ENCODE data around the gene ASPA. TPM values are rescaled to one million over a fixed set of nuclear protein-coding genes. Genes with fewer than 3 reads are reported as not detected.

ASPA gene
- total and polyA plus RNA-seq, 7 experiments from 2014 or later: not detected

- Histone ChIP-seq H3K27ac (ENCODE audit: low read depth, low read length) (no peak overlapping the region), H3K9me3 (ENCODE audit: control insufficient read depth in 2 of 3, low read length in 3 of 3) (no peaks in the 10 kb centered on the region), H3K4me3 (ENCODE audit: low read length) (no peak overlapping the region), H3K4me1 (ENCODE audit: control insufficient read depth in 2 of 2, insufficient read depth in 2 of 2, low read length in 2 of 2) (no peaks in the 10 kb centered on the region), H3K27me3 (ENCODE audit: control insufficient read depth in 2 of 2, insufficient read depth in 2 of 2, low read length in 2 of 2) (no peaks in the 10 kb centered on the region), H3K36me3 (ENCODE audit: control insufficient read depth in 2 of 3, insufficient read depth in 3 of 3, low read length in 3 of 3) (no peaks in the 10 kb centered on the region)
- POLR2A ChIA-PET: interaction anchor here (0.5 kb wide), 1 partner anchor 29 kb away, joined by 3 read pairs; no protein-coding TSS in a partner anchor
- Mint-ChIP-seq H3K4me3 (no peak overlapping the region), H3K4me1 (no peaks in the 10 kb centered on the region), H3K9me3 (peaks cover 0 to 3% (median 0%) of the 10 kb centered on the region in 11 donors), H3K36me3 (peaks cover 0 to 5% (median 0%) of the 10 kb centered on the region in 5 donors), H3K27me3 (peaks cover 0 to 4% (median 0%) of the 10 kb centered on the region in 5 donors), H3K27ac (no peak overlapping the region)
- no peak for DNase-seq
- CTCF ChIA-PET: no interaction called here
- ATAC-seq: no peak
- intact Hi-C loops (cut with micrococcal nuclease): no loop called here
Observed at GRCh38 chr17:3526491-3526890, 50.7 kb downstream of the ASPA start.

- Mint-ChIP-seq H3K4me3 (no peak overlapping the region), H3K27me3 (peaks cover 0 to 4% (median 0%) of the 10 kb centered on the region in 5 donors), H3K27ac (no peak overlapping the region), H3K4me1 (no peaks in the 10 kb centered on the region), H3K9me3 (peaks cover 0 to 3% (median 0%) of the 10 kb centered on the region in 11 donors), H3K36me3 (peaks cover 0 to 5% (median 0%) of the 10 kb centered on the region in 5 donors)
- intact Hi-C loops (cut with micrococcal nuclease): no loop called here
- Histone ChIP-seq H3K4me3 (ENCODE audit: low read length) (no peak overlapping the region), H3K36me3 (ENCODE audit: control insufficient read depth in 2 of 3, insufficient read depth in 3 of 3, low read length in 3 of 3) (no peaks in the 10 kb centered on the region), H3K27ac (ENCODE audit: low read depth, low read length) (no peak overlapping the region), H3K9me3 (ENCODE audit: control insufficient read depth in 2 of 3, low read length in 3 of 3) (no peaks in the 10 kb centered on the region), H3K4me1 (ENCODE audit: control insufficient read depth in 2 of 2, insufficient read depth in 2 of 2, low read length in 2 of 2) (no peaks in the 10 kb centered on the region), H3K27me3 (ENCODE audit: control insufficient read depth in 2 of 2, insufficient read depth in 2 of 2, low read length in 2 of 2) (no peaks in the 10 kb centered on the region)
- DNase-seq: no peak
- ATAC-seq: no peak
- CTCF ChIA-PET: no interaction called here
- POLR2A ChIA-PET: interaction anchor here (0.5 kb wide), 1 partner anchor 29 kb away, joined by 3 read pairs; no protein-coding TSS in a partner anchor
Observed at GRCh38 chr17:3526971-3527370, 51.2 kb downstream of the ASPA start.

- ATAC-seq (no peak), DNase-seq (no peak)
- H3K9me3 Mint-ChIP-seq: peaks cover 0 to 3% (median 0%) of the 10 kb centered on the region in 11 donors
- H3K27me3 Mint-ChIP-seq: peaks cover 0 to 4% (median 0%) of the 10 kb centered on the region in 5 donors
- peaks cover 0 to 5% (median 0%) of the 10 kb centered on the region in 5 donors for H3K36me3 Mint-ChIP-seq
- CTCF ChIA-PET: no interaction called here
- H3K4me3 Mint-ChIP-seq: peak overlapping the region in 1 of 10 donors; percentile 8
- Histone ChIP-seq H3K4me3 (ENCODE audit: low read length) (no peak overlapping the region), H3K9me3 (ENCODE audit: control insufficient read depth in 2 of 3, low read length in 3 of 3) (no peaks in the 10 kb centered on the region), H3K27ac (ENCODE audit: low read depth, low read length) (no peak overlapping the region), H3K36me3 (ENCODE audit: control insufficient read depth in 2 of 3, insufficient read depth in 3 of 3, low read length in 3 of 3) (no peaks in the 10 kb centered on the region), H3K27me3 (ENCODE audit: control insufficient read depth in 2 of 2, insufficient read depth in 2 of 2, low read length in 2 of 2) (no peaks in the 10 kb centered on the region), H3K4me1 (ENCODE audit: control insufficient read depth in 2 of 2, insufficient read depth in 2 of 2, low read length in 2 of 2) (no peaks in the 10 kb centered on the region)
- POLR2A ChIA-PET: no interaction called here
- H3K27ac Mint-ChIP-seq: no peak overlapping the region
- intact Hi-C loops (cut with micrococcal nuclease): no loop called here
- no peaks in the 10 kb centered on the region for H3K4me1 Mint-ChIP-seq
Observed at GRCh38 chr17:3527468-3527867, 51.7 kb downstream of the ASPA start.

- no peaks in the 10 kb centered on the region for H3K9me3 ChIP-seq (ENCODE audit: control insufficient read depth in 2 of 3, low read length in 3 of 3)
- Mint-ChIP-seq H3K27ac (peak overlapping the region in 1 of 9 donors; percentile 65), H3K4me1 (no peaks in the 10 kb centered on the region), H3K27me3 (peaks cover 0 to 4% (median 0%) of the 10 kb centered on the region in 5 donors), H3K36me3 (peaks cover 0 to 5% (median 0%) of the 10 kb centered on the region in 5 donors), H3K4me3 (peak overlapping the region in 1 of 10 donors; percentile 8), H3K9me3 (peaks cover 0 to 3% (median 0%) of the 10 kb centered on the region in 11 donors)
- CTCF ChIA-PET: no interaction called here
- H3K4me3 ChIP-seq (ENCODE audit: low read length): no peak overlapping the region
- no peaks in the 10 kb centered on the region for H3K27me3 ChIP-seq (ENCODE audit: control insufficient read depth in 2 of 2, insufficient read depth in 2 of 2, low read length in 2 of 2)
- no peak for ATAC-seq
- H3K27ac ChIP-seq (ENCODE audit: low read depth, low read length): no peak overlapping the region
- no peak for DNase-seq
- no peaks in the 10 kb centered on the region for H3K4me1 ChIP-seq (ENCODE audit: control insufficient read depth in 2 of 2, insufficient read depth in 2 of 2, low read length in 2 of 2)
- POLR2A ChIA-PET: no interaction called here
- intact Hi-C loops (cut with micrococcal nuclease): no loop called here
- no peaks in the 10 kb centered on the region for H3K36me3 ChIP-seq (ENCODE audit: control insufficient read depth in 2 of 3, insufficient read depth in 3 of 3, low read length in 3 of 3)
Observed at GRCh38 chr17:3527896-3528295, 52.1 kb downstream of the ASPA start.

- H3K27me3 Mint-ChIP-seq: peaks cover 0 to 8% (median 0%) of the 10 kb centered on the region in 5 donors
Observed at GRCh38 chr17:3528403-3528851, 52.6 kb downstream of the ASPA start.

GRCh38 chr17:3528880-3529511 lies 53.2 kb downstream of the ASPA start:
- Mint-ChIP-seq H3K4me3 (no peak overlapping the region), H3K27ac (no peak overlapping the region), H3K36me3 (peaks cover 0 to 5% (median 0%) of the 10 kb centered on the region in 5 donors), H3K9me3 (peaks cover 0 to 3% (median 0%) of the 10 kb centered on the region in 11 donors), H3K27me3 (peaks cover 0 to 8% (median 0%) of the 10 kb centered on the region in 5 donors), H3K4me1 (no peaks in the 10 kb centered on the region)
- ChIA-PET POLR2A (no interaction called here), CTCF (no interaction called here)
- Histone ChIP-seq H3K36me3 (ENCODE audit: control insufficient read depth in 2 of 3, insufficient read depth in 3 of 3, low read length in 3 of 3) (no peaks in the 10 kb centered on the region), H3K27ac (ENCODE audit: low read depth, low read length) (no peak overlapping the region), H3K9me3 (ENCODE audit: control insufficient read depth in 2 of 3, low read length in 3 of 3) (no peaks in the 10 kb centered on the region), H3K27me3 (ENCODE audit: control insufficient read depth in 2 of 2, insufficient read depth in 2 of 2, low read length in 2 of 2) (no peaks in the 10 kb centered on the region), H3K4me3 (ENCODE audit: low read length) (no peak overlapping the region), H3K4me1 (ENCODE audit: control insufficient read depth in 2 of 2, insufficient read depth in 2 of 2, low read length in 2 of 2) (no peaks in the 10 kb centered on the region)
- intact Hi-C loops (cut with micrococcal nuclease): no loop called here
- no peak for ATAC-seq
- no peak for DNase-seq

More at GRCh38 chr17:3528403-3528851, 52.6 kb downstream of the ASPA start:
- Mint-ChIP-seq H3K9me3 (peaks cover 0 to 3% (median 0%) of the 10 kb centered on the region in 11 donors), H3K36me3 (peaks cover 0 to 5% (median 0%) of the 10 kb centered on the region in 5 donors), H3K4me3 (no peak overlapping the region), H3K27ac (no peak overlapping the region), H3K4me1 (no peaks in the 10 kb centered on the region)
- ChIA-PET POLR2A (no interaction called here), CTCF (no interaction called here)
- ATAC-seq (no peak), DNase-seq (no peak)
- Histone ChIP-seq H3K27me3 (ENCODE audit: control insufficient read depth in 2 of 2, insufficient read depth in 2 of 2, low read length in 2 of 2) (no peaks in the 10 kb centered on the region), H3K4me3 (ENCODE audit: low read length) (no peak overlapping the region), H3K36me3 (ENCODE audit: control insufficient read depth in 2 of 3, insufficient read depth in 3 of 3, low read length in 3 of 3) (no peaks in the 10 kb centered on the region), H3K4me1 (ENCODE audit: control insufficient read depth in 2 of 2, insufficient read depth in 2 of 2, low read length in 2 of 2) (no peaks in the 10 kb centered on the region), H3K27ac (ENCODE audit: low read depth, low read length) (no peak overlapping the region), H3K9me3 (ENCODE audit: control insufficient read depth in 2 of 3, low read length in 3 of 3) (no peaks in the 10 kb centered on the region)
- intact Hi-C loops (cut with micrococcal nuclease): no loop called here

All from naive thymus-derived CD4-positive, alpha-beta T cell (primary cell).